H9 (cell line): ENCODE data around the gene TEX12. TPM values are rescaled to one million over a fixed set of nuclear protein-coding genes. Genes with fewer than 3 reads are reported as not detected.

Source experiments
- DNase-seq: peaks from one replicate; pipeline ENCODE4 v3.0.0-alpha.2; 2017
- H2AFZ ChIP-seq: one replicate; pipeline ENCODE4 v1.6.1; 2013; ENCODE audit warnings: mild to moderate bottlenecking, low read length, control low read depth, moderate library complexity
- H2AK5ac ChIP-seq: 2 replicates; pipeline ENCODE4 v1.6.1; 2013; ENCODE audit warnings: low read length, control low read depth, mixed read lengths; ENCODE audit not compliant: insufficient read length
- H2BK120ac ChIP-seq: one replicate; pipeline ENCODE4 v1.6.1; 2013; ENCODE audit warnings: low read depth, mild to moderate bottlenecking, low read length, control low read depth, inconsistent platforms; ENCODE audit not compliant: poor library complexity, severe bottlenecking
- H2BK12ac ChIP-seq: 2 replicates; pipeline ENCODE4 v1.6.1; 2013; ENCODE audit warnings: low read length, control low read depth, mixed read lengths, low read depth; ENCODE audit not compliant: insufficient read length
- H2BK15ac ChIP-seq: 2 replicates; pipeline ENCODE4 v1.6.1; 2013; ENCODE audit warnings: low read depth, low read length, control low read depth
- H2BK20ac ChIP-seq: one replicate; pipeline ENCODE4 v1.6.1; 2013; ENCODE audit warnings: low read depth, mild to moderate bottlenecking, low read length, control low read depth, inconsistent platforms; ENCODE audit not compliant: poor library complexity, severe bottlenecking
- H2BK5ac ChIP-seq: 2 replicates; pipeline ENCODE4 v1.6.1; 2013; ENCODE audit warnings: low read length, control low read depth, mixed read lengths; ENCODE audit not compliant: insufficient read length
- H3K14ac ChIP-seq: 2 replicates; pipeline ENCODE4 v1.6.1; 2013; ENCODE audit warnings: low read length, control low read depth; ENCODE audit not compliant: insufficient read depth
- H3K18ac ChIP-seq: 2 replicates; pipeline ENCODE4 v1.6.1; 2013; ENCODE audit warnings: low read depth, mild to moderate bottlenecking, mixed read lengths, low read length, control low read depth; ENCODE audit not compliant: insufficient read length
- H3K23ac ChIP-seq: 2 replicates; pipeline ENCODE4 v1.6.1; 2013; ENCODE audit warnings: low read length, control low read depth, mixed read lengths, low read depth; ENCODE audit not compliant: insufficient read length
- H3K23me2 ChIP-seq: 2 replicates; pipeline ENCODE4 v1.6.1; 2013; ENCODE audit warnings: low read depth, mild to moderate bottlenecking, mixed read lengths, low read length, control low read depth; ENCODE audit not compliant: insufficient read length, poor library complexity, severe bottlenecking
- H3K27ac ChIP-seq: 2 replicates; pipeline ENCODE4 v1.5.1; 2013; ENCODE audit warnings: low read length, control low read depth, mixed read lengths, low read depth; ENCODE audit not compliant: insufficient read length
- H3K27me3 ChIP-seq: 2 replicates; pipeline ENCODE4 v1.6.1; 2013; ENCODE audit warnings: low read length, control low read depth, inconsistent platforms; ENCODE audit not compliant: insufficient read depth
- H3K4ac ChIP-seq: 2 replicates; pipeline ENCODE4 v1.6.1; 2013; ENCODE audit warnings: low read depth, mild to moderate bottlenecking, control low read depth, inconsistent platforms, low read length, moderate library complexity
- H3K4me1 ChIP-seq: 2 replicates; pipeline ENCODE4 v1.6.1; 2013; ENCODE audit warnings: low read length, control low read depth, inconsistent platforms; ENCODE audit not compliant: insufficient read depth
- H3K4me2 ChIP-seq: 2 replicates; pipeline ENCODE4 v1.6.1; 2013; ENCODE audit warnings: low read length, control low read depth, mixed read lengths; ENCODE audit not compliant: insufficient read length, insufficient read depth
- H3K56ac ChIP-seq: 2 replicates; pipeline ENCODE4 v1.6.1; 2013; ENCODE audit warnings: low read depth, mild to moderate bottlenecking, mixed read lengths, low read length, control low read depth; ENCODE audit not compliant: insufficient read length
- H3K79me1 ChIP-seq: 2 replicates; pipeline ENCODE4 v1.6.1; 2013; ENCODE audit warnings: low read depth, mild to moderate bottlenecking, moderate library complexity, low read length, control low read depth, inconsistent platforms; ENCODE audit not compliant: insufficient read depth, poor library complexity, severe bottlenecking
- H3K79me2 ChIP-seq: 2 replicates; pipeline ENCODE4 v1.6.1; 2013; ENCODE audit warnings: low read length, control low read depth, inconsistent platforms; ENCODE audit not compliant: insufficient read depth
- H3K9ac ChIP-seq: 2 replicates; pipeline ENCODE4 v1.6.1; 2013; ENCODE audit warnings: low read length, control low read depth, mixed read lengths; ENCODE audit not compliant: insufficient read length; ENCODE audit errors: extremely low read depth
- H3K9me3 ChIP-seq: one replicate; pipeline ENCODE4 v1.6.1; 2013; ENCODE audit warnings: low read depth, low read length, inconsistent platforms; ENCODE audit not compliant: control insufficient read depth
- H3T11ph ChIP-seq: one replicate; pipeline ENCODE4 v1.6.1; 2013; ENCODE audit warnings: mild to moderate bottlenecking, low read length, control low read depth, inconsistent platforms
- H4K20me1 ChIP-seq: one replicate; pipeline ENCODE4 v1.6.1; 2013; ENCODE audit not compliant: control insufficient read depth, insufficient read length, insufficient read depth
- H4K5ac ChIP-seq: 2 replicates; pipeline ENCODE4 v1.6.1; 2013; ENCODE audit warnings: low read depth, mild to moderate bottlenecking, mixed read lengths, low read length, control low read depth; ENCODE audit not compliant: insufficient read length
- H4K8ac ChIP-seq: replicated peaks from 2 replicates; pipeline ENCODE4 v1.6.1; 2013; ENCODE audit warnings: low read length, control low read depth, mixed read lengths, low read depth; ENCODE audit not compliant: insufficient read length
- H4K91ac ChIP-seq: 2 replicates; pipeline ENCODE4 v1.6.1; 2013; ENCODE audit warnings: low read depth, mild to moderate bottlenecking, moderate library complexity, mixed read lengths, low read length, control low read depth; ENCODE audit not compliant: insufficient read length
- H3K27ac Mint-ChIP-seq, 3 experiments: 2 replicates in 2 of 3; 3 replicates in 1 of 3; pipeline ENCODE4 v1.8.0; 2020 to 2021; ENCODE audit warnings: mixed read lengths in 3 of 3, mild to moderate bottlenecking in 1 of 3, moderate library complexity in 1 of 3
- H3K27me3 Mint-ChIP-seq: 2 replicates; pipeline ENCODE4 v1.8.0; 2021; ENCODE audit warnings: low read depth, mild to moderate bottlenecking, moderate library complexity, mixed read lengths
- H3K36me3 Mint-ChIP-seq, 3 experiments: 2 replicates in 2 of 3; 3 replicates in 1 of 3; pipeline ENCODE4 v1.8.0; 2020 to 2021; ENCODE audit warnings: low read depth in 3 of 3, mixed read lengths in 3 of 3; ENCODE audit not compliant: insufficient read depth in 1 of 3
- H3K4me1 Mint-ChIP-seq, 2 experiments: 2 replicates each; pipeline ENCODE4 v1.8.0; 2020; ENCODE audit warnings: mixed read lengths in 2 of 2
- H3K4me3 Mint-ChIP-seq, 2 experiments: 2 replicates in 1 of 2; 3 replicates in 1 of 2; pipeline ENCODE4 v1.8.0; 2020 to 2021; ENCODE audit warnings: mild to moderate bottlenecking in 2 of 2, mixed read lengths in 2 of 2, moderate library complexity in 1 of 2
- H3K9me3 Mint-ChIP-seq, 2 experiments: 2 replicates in 1 of 2; 3 replicates in 1 of 2; pipeline ENCODE4 v1.8.0; 2020; ENCODE audit warnings: mild to moderate bottlenecking in 2 of 2, mixed read lengths in 2 of 2, moderate library complexity in 1 of 2
- CTCF ChIP-seq: fragments of 200-600 bp; sonication (generic); conservative IDR thresholded peaks from 3 replicates; pipeline ENCODE4 v1.8.0; 2021; ENCODE audit warnings: antibody characterized with exemption, mild to moderate bottlenecking
- WGBS: extraction: QIAGEN DNeasy Blood & Tissue Kit; methylation state at CpG from one replicate; pipeline ENCODE4 v1.1.7; 2013; ENCODE audit warnings: missing lambda C conversion rate, low lambda C conversion rate, mixed read lengths; ENCODE audit not compliant: insufficient read length; ENCODE audit errors: extremely low coverage; 5-methylcytosine and 5-hydroxymethylcytosine counted together
- total RNA-seq: library from RNA; stranded (reverse); gene quantifications from 2 replicates; pipeline ENCODE4 v1.2.1, GENCODE V29; 2021

The TEX12 gene
- total RNA-seq, 1 experiment from 2014 or later, result 0.31 TPM

GRCh38 chr11:112121981-112122615, 45.1 kb upstream of the TEX12 start:
- no peak overlapping the region for H2BK15ac ChIP-seq
- no peak overlapping the region for H2AFZ ChIP-seq
- no peak overlapping the region for H2BK120ac ChIP-seq
- no peak overlapping the region for H2BK12ac ChIP-seq
- H4K91ac ChIP-seq, result no peak overlapping the region
- Mint-ChIP-seq H3K27me3 (no peaks in the 10 kb centered on the region), H3K36me3 (no peaks in the 10 kb centered on the region), H3K4me1 (no peaks in the 10 kb centered on the region), H3K9me3 (peaks cover 0 to 3% of the 10 kb centered on the region in 2 experiments; a peak in 2 of 5 replicates), H3K4me3 (no peak overlapping the region), H3K27ac (no peak overlapping the region; a peak in 1 of 7 replicates)
- no peak overlapping the region for H4K5ac ChIP-seq
- no peak overlapping the region for H2BK20ac ChIP-seq
- TF ChIP-seq CTCF, result no peak
- no peak overlapping the region for H4K8ac ChIP-seq
- H3K23ac ChIP-seq, result no peak overlapping the region
- DNase-seq, result no peak
- no peaks in the 10 kb centered on the region for H3K23me2 ChIP-seq
- no peaks in the 10 kb centered on the region for H3K79me1 ChIP-seq
- H3K79me2 ChIP-seq, result no peaks in the 10 kb centered on the region
- no peak overlapping the region for H3K4ac ChIP-seq
- H3K18ac ChIP-seq, result no peak overlapping the region
- H3K4me1 ChIP-seq, result no peaks in the 10 kb centered on the region
- no peak overlapping the region for H3T11ph ChIP-seq
- no peak overlapping the region for H3K56ac ChIP-seq
- WGBS, result no CpG with 5 or more reads among the region's 5 CpGs
- H3K14ac ChIP-seq, result no peak overlapping the region
- H2AK5ac ChIP-seq, result no peak overlapping the region
- H3K27me3 ChIP-seq, result no peaks in the 10 kb centered on the region
- H2BK5ac ChIP-seq, result no peak overlapping the region
- no peak overlapping the region for H3K9ac ChIP-seq
- H3K27ac ChIP-seq, result no peak overlapping the region
- H3K4me2 ChIP-seq, result no peak overlapping the region
- H3K9me3 ChIP-seq, result no peaks in the 10 kb centered on the region
- H4K20me1 ChIP-seq, result no peaks in the 10 kb centered on the region
